Left ventricle myocardium superior (tissue), 1 donor: ENCODE results near the gene TMTC2. TPM values are rescaled to one million over a fixed set of nuclear protein-coding genes. Genes with fewer than 3 reads are reported as not detected.

Experiments used
- ATAC-seq: fragments of 200-7000 bp; cut with Tn5 transposase; one replicate; pipeline ENCODE4 v1.9.1; 2020; ENCODE audit warnings: mild to moderate bottlenecking, moderate library complexity
- DNase-seq: peaks from one replicate; pipeline ENCODE4 v3.0.0-alpha.2; 2020
- intact Hi-C: fragments of 100-400 bp; cut with micrococcal nuclease; formaldehyde crosslinking; loops from one replicate; pipeline ENCODE4 v1.11.0; 2022
- long read RNA-seq: library from polyadenylated mRNA; unstranded; transcript quantifications from one replicate; pipeline ENCODE4 v2.0.0, GENCODE V29; 2021
- total RNA-seq: library from RNA; stranded (reverse); fragmentation: NEBNext Ultra II Directional; extraction: Animal tissue kit (Norgen Biotek cat#: 25700); gene quantifications from one replicate; pipeline ENCODE4 v1.2.1, GENCODE V29; 2021
- donor health status: DM: no; HTN: yes; CAD: no; lungs with severe emphysema.

The TMTC2 gene
- total RNA-seq, result 4.7 TPM
- long read RNA-seq, partial matches to known transcripts, result 1 of 2 reads
- long read RNA-seq, other reads (novel, unspliced or antisense), result 1 of 2 reads

GRCh38 chr12:82686168-82687020 lies at the start of gene TMTC2:
Gene TMTC2 (plus strand): TSS chr12:82686906.
- peak; percentile 98 for ATAC-seq
- intact Hi-C loops, result loop anchor here (10.0 kb wide), 1 partner anchor 1138 kb away; no protein-coding TSS in a partner anchor

GRCh38 chr12:82638324-82638723 lies 48.4 kb upstream of the TMTC2 start:
- intact Hi-C loops, result no loop called here
- no peak for ATAC-seq
- DNase-seq, result no peak

More at GRCh38 chr12:82686168-82687020, at the start of gene TMTC2:
- peak; percentile 93 for DNase-seq

GRCh38 chr12:82644896-82645295 lies 41.8 kb upstream of the TMTC2 start:
- intact Hi-C loops, result no loop called here
- ATAC-seq, result no peak

GRCh38 chr12:82645414-82645813 lies 41.3 kb upstream of the TMTC2 start:
- ATAC-seq (no peak), DNase-seq (no peak)
- intact Hi-C loops, result no loop called here

More at GRCh38 chr12:82644896-82645295, 41.8 kb upstream of the TMTC2 start:
- no peak for DNase-seq

- DNase-seq (no peak), ATAC-seq (no peak)
- intact Hi-C loops, result no loop called here
Measured at GRCh38 chr12:82647853-82648252, 38.9 kb upstream of the TMTC2 start.

GRCh38 chr12:82648259-82648909 lies 38.3 kb upstream of the TMTC2 start:
- intact Hi-C loops, result no loop called here
- DNase-seq, result no peak
- ATAC-seq, result no peak

GRCh38 chr12:82650627-82651337 lies 35.9 kb upstream of the TMTC2 start:
- ATAC-seq (peak; percentile 82), DNase-seq (no peak)

GRCh38 chr12:82651489-82651888 lies 35.2 kb upstream of the TMTC2 start:
- intact Hi-C loops, result no loop called here
- DNase-seq, result no peak
- ATAC-seq, result no peak

More at GRCh38 chr12:82650627-82651337, 35.9 kb upstream of the TMTC2 start:
- intact Hi-C loops, result no loop called here

GRCh38 chr12:82652071-82652470 lies 34.6 kb upstream of the TMTC2 start:
- intact Hi-C loops, result no loop called here
- ATAC-seq (no peak), DNase-seq (no peak)

GRCh38 chr12:82655751-82656150 lies 31.0 kb upstream of the TMTC2 start:
- no peak for ATAC-seq
- intact Hi-C loops, result no loop called here
- no peak for DNase-seq

GRCh38 chr12:82659343-82660207 lies 27.1 kb upstream of the TMTC2 start:
- no peak for ATAC-seq
- no peak for DNase-seq

GRCh38 chr12:82660541-82661325 lies 26.0 kb upstream of the TMTC2 start:
- ATAC-seq (no peak), DNase-seq (no peak)
- intact Hi-C loops, result no loop called here

More at GRCh38 chr12:82659343-82660207, 27.1 kb upstream of the TMTC2 start:
- intact Hi-C loops, result no loop called here

GRCh38 chr12:82663893-82664292 lies 22.8 kb upstream of the TMTC2 start:
- DNase-seq, result no peak
- no peak for ATAC-seq
- intact Hi-C loops, result no loop called here

GRCh38 chr12:82665142-82665923 lies 21.4 kb upstream of the TMTC2 start:
- no peak for DNase-seq
- intact Hi-C loops, result no loop called here
- ATAC-seq, result no peak

- no peak for ATAC-seq
Measured at GRCh38 chr12:82666830-82667229, 19.9 kb upstream of the TMTC2 start.

GRCh38 chr12:82671673-82672195 lies 15.0 kb upstream of the TMTC2 start:
- intact Hi-C loops, result no loop called here
- ATAC-seq (no peak), DNase-seq (no peak)

More at GRCh38 chr12:82666830-82667229, 19.9 kb upstream of the TMTC2 start:
- intact Hi-C loops, result no loop called here
- no peak for DNase-seq
